GM23338 (cell line): ENCODE results near the gene SPACA7. TPM values are rescaled to one million over a fixed set of nuclear protein-coding genes. Genes with fewer than 3 reads are reported as not detected.

Experiments
- ATAC-seq: fragments of 200-7000 bp; cut with Tn5 transposase; 3 replicates; pipeline ENCODE4 v1.9.1; 2020
- DNase-seq: peaks from one replicate; pipeline ENCODE4 v3.0.0-alpha.2; 2015; ENCODE audit warnings: low spot score
- H2AFZ ChIP-seq: fragments of 200-600 bp; sonication (generic); 2 replicates; pipeline ENCODE4 v1.8.0; 2016; ENCODE audit warnings: antibody characterized with exemption, mild to moderate bottlenecking, moderate library complexity
- H3F3A ChIP-seq: fragments of 200-600 bp; sonication (generic); replicated peaks from 2 replicates; pipeline ENCODE4 v1.8.0; 2017; ENCODE audit warnings: antibody characterized with exemption, mixed run types, low read depth
- H3K27ac ChIP-seq: fragments of 200-600 bp; sonication (generic); 2 replicates; pipeline ENCODE4 v1.6.1; 2016; ENCODE audit warnings: low read depth
- H3K27me3 ChIP-seq: fragments of 200-600 bp; sonication (generic); 2 replicates; pipeline ENCODE4 v1.8.0; 2016; ENCODE audit warnings: mild to moderate bottlenecking, mixed run types, moderate library complexity; ENCODE audit not compliant: insufficient read depth
- H3K36me3 ChIP-seq: fragments of 200-600 bp; sonication (generic); 2 replicates; pipeline ENCODE4 v1.8.0; 2016; ENCODE audit warnings: mild to moderate bottlenecking; ENCODE audit not compliant: insufficient read depth
- H3K4me1 ChIP-seq: fragments of 200-600 bp; sonication (generic); 2 replicates; pipeline ENCODE4 v1.8.0; 2016; ENCODE audit warnings: mild to moderate bottlenecking, moderate library complexity; ENCODE audit not compliant: insufficient read depth
- H3K4me2 ChIP-seq: fragments of 200-600 bp; sonication (generic); 2 replicates; pipeline ENCODE4 v1.7.1; 2017; ENCODE audit warnings: mixed run types
- H3K4me3 ChIP-seq: fragments of 200-600 bp; sonication (generic); 2 replicates; pipeline ENCODE4 v1.6.1; 2016; ENCODE audit warnings: mixed run types
- H3K79me2 ChIP-seq: fragments of 200-600 bp; sonication (generic); replicated peaks from 2 replicates; pipeline ENCODE4 v1.8.0; 2017; ENCODE audit warnings: mild to moderate bottlenecking; ENCODE audit not compliant: insufficient read depth
- H3K9me2 ChIP-seq: fragments of 200-600 bp; sonication (generic); 2 replicates; pipeline ENCODE4 v1.8.0; 2017; ENCODE audit not compliant: insufficient read depth
- H4K20me1 ChIP-seq: fragments of 200-600 bp; sonication (generic); replicated peaks from 2 replicates; pipeline ENCODE4 v1.8.0; 2017; ENCODE audit warnings: mild to moderate bottlenecking; ENCODE audit not compliant: insufficient read depth
- H3K27ac Mint-ChIP-seq: 2 replicates; pipeline ENCODE4 v1.8.0; 2020; ENCODE audit warnings: inconsistent platforms, mild to moderate bottlenecking, moderate library complexity, mixed read lengths
- H3K27me3 Mint-ChIP-seq: 3 replicates; pipeline ENCODE4 v1.8.0; 2022; ENCODE audit warnings: low read depth, mild to moderate bottlenecking, moderate library complexity, mixed read lengths, inconsistent platforms; ENCODE audit not compliant: insufficient read depth, poor library complexity
- H3K36me3 Mint-ChIP-seq: 3 replicates; pipeline ENCODE4 v1.8.0; 2021; ENCODE audit warnings: low read depth, mild to moderate bottlenecking, inconsistent platforms, moderate library complexity, mixed read lengths
- H3K4me1 Mint-ChIP-seq: 3 replicates; pipeline ENCODE4 v1.8.0; 2020; ENCODE audit warnings: mild to moderate bottlenecking, inconsistent platforms, mixed read lengths
- H3K4me3 Mint-ChIP-seq: 3 replicates; pipeline ENCODE4 v1.8.0; 2021; ENCODE audit warnings: moderate library complexity, mild to moderate bottlenecking, inconsistent platforms, mixed read lengths
- H3K9me3 Mint-ChIP-seq: 3 replicates; pipeline ENCODE4 v1.8.0; 2020; ENCODE audit warnings: moderate library complexity, mild to moderate bottlenecking, inconsistent platforms, mixed read lengths
- CREB1 ChIP-seq: fragments of 250-450 bp; sonication (Bioruptor Pico); IDR thresholded peaks from 2 replicates; pipeline ENCODE4 v1.5.0; 2020; ENCODE audit warnings: low read depth, mild to moderate bottlenecking, moderate library complexity
- EZH2 ChIP-seq: fragments of 200-600 bp; sonication (generic); IDR thresholded peaks from one replicate; pipeline ENCODE4 v1.8.0; 2017; ENCODE audit warnings: antibody characterized with exemption, mild to moderate bottlenecking, low read depth; ENCODE audit not compliant: unreplicated experiment
- EZH2phosphoT487 ChIP-seq: fragments of 200-600 bp; sonication (generic); IDR thresholded peaks from one replicate; pipeline ENCODE4 v1.8.1; 2018; ENCODE audit warnings: antibody characterized with exemption; ENCODE audit not compliant: unreplicated experiment
- JUNB ChIP-seq: IDR thresholded peaks from one replicate; pipeline ENCODE4 v1.6.1; 2016; ENCODE audit warnings: antibody characterized with exemption; ENCODE audit not compliant: unreplicated experiment
- polyA plus RNA-seq: library from polyadenylated mRNA; unstranded; fragments of >200 nt; fragmentation: Nextera tagmentation; extraction: Ambion mirVana; gene quantifications from 2 replicates; pipeline ENCODE4 v1.2.1, GENCODE V29; 2016
- total RNA-seq: library from RNA; depleted of rRNA; stranded (reverse); fragments of >200 nt; shearing (Covaris generic); gene quantifications from 2 replicates; pipeline ENCODE4 v1.2.3, GENCODE V29; 2014
- TF ChIP-seq, protein P1 (sequence below): fragments of 250-450 bp; sonication (Bioruptor Pico); IDR thresholded peaks from 2 replicates; pipeline ENCODE4 v1.5.0; 2020; ENCODE audit warnings: mild to moderate bottlenecking, moderate library complexity
- TF ChIP-seq, protein P2 (sequence below): IDR thresholded peaks from 2 replicates; pipeline ENCODE4 v1.6.1; 2016; ENCODE audit warnings: antibody characterized with exemption

Gene SPACA7
- total and polyA plus RNA-seq, 2 experiments from 2014 or later = not detected

DNA sequence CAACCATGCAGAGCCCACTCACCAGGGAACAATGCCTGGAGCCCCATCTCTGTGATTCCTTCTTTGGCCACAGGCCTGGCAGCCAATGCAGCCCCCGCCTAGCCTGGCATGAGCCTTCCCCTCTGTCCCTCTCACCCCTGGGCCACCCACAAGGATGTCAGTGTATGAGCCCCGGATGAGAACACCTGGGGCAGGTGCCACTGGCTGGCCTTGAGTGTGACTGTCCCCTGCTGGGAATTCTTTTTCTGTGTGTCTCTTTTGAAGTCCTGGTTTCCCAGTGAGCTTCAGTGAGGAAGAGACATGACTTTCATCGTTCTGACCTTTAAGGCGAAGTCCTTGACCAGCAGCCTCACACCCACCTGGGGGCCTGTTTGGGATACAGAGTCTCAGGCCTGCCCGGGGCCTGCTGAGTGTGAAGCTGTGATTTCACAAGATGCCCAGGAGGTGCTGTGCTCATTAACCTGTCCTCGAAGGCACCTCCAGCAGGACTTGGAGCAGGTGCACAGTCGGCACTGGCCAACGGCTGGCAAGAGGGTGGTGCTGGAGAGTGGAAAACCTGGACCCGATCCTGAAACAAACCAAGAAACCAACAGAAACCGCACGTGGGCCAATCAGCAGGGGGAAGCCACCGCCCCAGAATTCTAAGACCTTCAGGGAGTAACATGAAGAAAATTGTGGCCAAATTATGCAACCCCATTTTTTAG is 27.4 kb upstream of the SPACA7 start:
- Mint-ChIP-seq H3K27ac (no peak overlapping the region), H3K4me1 (peaks cover 88% of the 10 kb centered on the region), H3K9me3 (no peaks in the 10 kb centered on the region), H3K27me3 (peaks cover 12% of the 10 kb centered on the region), H3K36me3 (no peaks in the 10 kb centered on the region), H3K4me3 (no peak overlapping the region)
- Histone ChIP-seq H3K36me3 (no peaks in the 10 kb centered on the region), H3K4me1 (peaks cover 19% of the 10 kb centered on the region), H3K79me2 (no peaks in the 10 kb centered on the region), H3K9me2 (no peaks in the 10 kb centered on the region; the same call in 1 of the 2 replicates), H3K27me3 (no peaks in the 10 kb centered on the region), H3K4me2 (no peak overlapping the region), H3F3A (no peaks in the 10 kb centered on the region), H4K20me1 (no peaks in the 10 kb centered on the region), H3K27ac (no peak overlapping the region), H3K4me3 (no peak overlapping the region), H2AFZ (no peak overlapping the region)
- TF ChIP-seq, protein P1, sequence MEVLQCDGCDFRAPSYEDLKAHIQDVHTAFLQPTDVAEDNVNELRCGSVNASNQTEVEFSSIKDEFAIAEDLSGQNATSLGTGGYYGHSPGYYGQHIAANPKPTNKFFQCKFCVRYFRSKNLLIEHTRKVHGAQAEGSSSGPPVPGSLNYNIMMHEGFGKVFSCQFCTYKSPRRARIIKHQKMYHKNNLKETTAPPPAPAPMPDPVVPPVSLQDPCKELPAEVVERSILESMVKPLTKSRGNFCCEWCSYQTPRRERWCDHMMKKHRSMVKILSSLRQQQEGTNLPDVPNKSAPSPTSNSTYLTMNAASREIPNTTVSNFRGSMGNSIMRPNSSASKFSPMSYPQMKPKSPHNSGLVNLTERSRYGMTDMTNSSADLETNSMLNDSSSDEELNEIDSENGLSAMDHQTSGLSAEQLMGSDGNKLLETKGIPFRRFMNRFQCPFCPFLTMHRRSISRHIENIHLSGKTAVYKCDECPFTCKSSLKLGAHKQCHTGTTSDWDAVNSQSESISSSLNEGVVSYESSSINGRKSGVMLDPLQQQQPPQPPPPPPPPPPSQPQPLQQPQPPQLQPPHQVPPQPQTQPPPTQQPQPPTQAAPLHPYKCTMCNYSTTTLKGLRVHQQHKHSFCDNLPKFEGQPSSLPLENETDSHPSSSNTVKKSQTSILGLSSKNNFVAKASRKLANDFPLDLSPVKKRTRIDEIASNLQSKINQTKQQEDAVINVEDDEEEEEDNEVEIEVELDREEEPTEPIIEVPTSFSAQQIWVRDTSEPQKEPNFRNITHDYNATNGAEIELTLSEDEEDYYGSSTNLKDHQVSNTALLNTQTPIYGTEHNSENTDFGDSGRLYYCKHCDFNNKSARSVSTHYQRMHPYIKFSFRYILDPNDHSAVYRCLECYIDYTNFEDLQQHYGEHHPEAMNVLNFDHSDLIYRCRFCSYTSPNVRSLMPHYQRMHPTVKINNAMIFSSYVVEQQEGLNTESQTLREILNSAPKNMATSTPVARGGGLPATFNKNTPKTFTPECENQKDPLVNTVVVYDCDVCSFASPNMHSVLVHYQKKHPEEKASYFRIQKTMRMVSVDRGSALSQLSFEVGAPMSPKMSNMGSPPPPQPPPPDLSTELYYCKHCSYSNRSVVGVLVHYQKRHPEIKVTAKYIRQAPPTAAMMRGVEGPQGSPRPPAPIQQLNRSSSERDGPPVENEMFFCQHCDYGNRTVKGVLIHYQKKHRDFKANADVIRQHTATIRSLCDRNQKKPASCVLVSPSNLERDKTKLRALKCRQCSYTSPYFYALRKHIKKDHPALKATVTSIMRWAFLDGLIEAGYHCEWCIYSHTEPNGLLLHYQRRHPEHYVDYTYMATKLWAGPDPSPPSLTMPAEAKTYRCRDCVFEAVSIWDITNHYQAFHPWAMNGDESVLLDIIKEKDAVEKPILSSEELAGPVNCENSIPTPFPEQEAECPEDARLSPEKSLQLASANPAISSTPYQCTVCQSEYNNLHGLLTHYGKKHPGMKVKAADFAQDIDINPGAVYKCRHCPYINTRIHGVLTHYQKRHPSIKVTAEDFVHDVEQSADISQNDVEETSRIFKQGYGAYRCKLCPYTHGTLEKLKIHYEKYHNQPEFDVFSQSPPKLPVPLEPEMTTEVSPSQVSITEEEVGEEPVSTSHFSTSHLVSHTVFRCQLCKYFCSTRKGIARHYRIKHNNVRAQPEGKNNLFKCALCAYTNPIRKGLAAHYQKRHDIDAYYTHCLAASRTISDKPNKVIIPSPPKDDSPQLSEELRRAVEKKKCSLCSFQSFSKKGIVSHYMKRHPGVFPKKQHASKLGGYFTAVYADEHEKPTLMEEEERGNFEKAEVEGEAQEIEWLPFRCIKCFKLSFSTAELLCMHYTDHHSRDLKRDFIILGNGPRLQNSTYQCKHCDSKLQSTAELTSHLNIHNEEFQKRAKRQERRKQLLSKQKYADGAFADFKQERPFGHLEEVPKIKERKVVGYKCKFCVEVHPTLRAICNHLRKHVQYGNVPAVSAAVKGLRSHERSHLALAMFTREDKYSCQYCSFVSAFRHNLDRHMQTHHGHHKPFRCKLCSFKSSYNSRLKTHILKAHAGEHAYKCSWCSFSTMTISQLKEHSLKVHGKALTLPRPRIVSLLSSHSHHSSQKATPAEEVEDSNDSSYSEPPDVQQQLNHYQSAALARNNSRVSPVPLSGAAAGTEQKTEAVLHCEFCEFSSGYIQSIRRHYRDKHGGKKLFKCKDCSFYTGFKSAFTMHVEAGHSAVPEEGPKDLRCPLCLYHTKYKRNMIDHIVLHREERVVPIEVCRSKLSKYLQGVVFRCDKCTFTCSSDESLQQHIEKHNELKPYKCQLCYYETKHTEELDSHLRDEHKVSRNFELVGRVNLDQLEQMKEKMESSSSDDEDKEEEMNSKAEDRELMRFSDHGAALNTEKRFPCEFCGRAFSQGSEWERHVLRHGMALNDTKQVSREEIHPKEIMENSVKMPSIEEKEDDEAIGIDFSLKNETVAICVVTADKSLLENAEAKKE (CRISPR knock-in tag) = no peak
- TF ChIP-seq EZH2phosphoT487 = no peak
- TF ChIP-seq JUNB = no peak
- TF ChIP-seq, protein P2, sequence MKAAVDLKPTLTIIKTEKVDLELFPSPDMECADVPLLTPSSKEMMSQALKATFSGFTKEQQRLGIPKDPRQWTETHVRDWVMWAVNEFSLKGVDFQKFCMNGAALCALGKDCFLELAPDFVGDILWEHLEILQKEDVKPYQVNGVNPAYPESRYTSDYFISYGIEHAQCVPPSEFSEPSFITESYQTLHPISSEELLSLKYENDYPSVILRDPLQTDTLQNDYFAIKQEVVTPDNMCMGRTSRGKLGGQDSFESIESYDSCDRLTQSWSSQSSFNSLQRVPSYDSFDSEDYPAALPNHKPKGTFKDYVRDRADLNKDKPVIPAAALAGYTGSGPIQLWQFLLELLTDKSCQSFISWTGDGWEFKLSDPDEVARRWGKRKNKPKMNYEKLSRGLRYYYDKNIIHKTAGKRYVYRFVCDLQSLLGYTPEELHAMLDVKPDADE = no peak
- ATAC-seq (no peak), DNase-seq (no peak)

DNA sequence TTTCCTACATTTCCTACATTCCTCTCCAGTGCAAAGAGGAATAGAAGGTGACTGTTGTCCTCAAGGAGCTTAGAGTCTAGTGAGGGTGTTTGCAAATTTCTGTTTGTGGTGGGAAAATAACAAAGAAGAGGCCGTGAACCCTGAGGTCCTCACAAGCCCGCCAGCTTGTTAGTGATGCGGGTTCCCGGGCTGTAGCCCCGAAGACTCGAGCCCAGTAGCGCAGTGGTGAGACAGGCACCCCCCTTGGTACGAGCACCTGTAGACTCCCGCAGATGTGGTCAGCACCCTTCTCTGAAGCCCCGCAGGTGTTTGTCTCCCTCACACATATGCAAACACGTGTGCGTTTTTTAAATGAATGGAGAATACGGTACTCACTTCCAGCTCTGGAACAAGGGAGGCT is 26.5 kb upstream of the SPACA7 start:
- Histone ChIP-seq H3K27me3 (no peaks in the 10 kb centered on the region), H3K9me2 (no peaks in the 10 kb centered on the region; the same call in 1 of the 2 replicates), H3F3A (no peaks in the 10 kb centered on the region), H3K4me3 (no peak overlapping the region), H4K20me1 (no peaks in the 10 kb centered on the region), H3K27ac (no peak overlapping the region), H3K36me3 (no peaks in the 10 kb centered on the region), H3K79me2 (no peaks in the 10 kb centered on the region), H3K4me1 (peaks cover 19% of the 10 kb centered on the region), H2AFZ (no peak overlapping the region), H3K4me2 (no peak overlapping the region)
- peaks cover 11% of the 10 kb centered on the region for H3K27me3 Mint-ChIP-seq
- H3K9me3 Mint-ChIP-seq = no peaks in the 10 kb centered on the region
- no peak overlapping the region for H3K27ac Mint-ChIP-seq
- DNase-seq = no peak
- no peak for ATAC-seq
- H3K36me3 Mint-ChIP-seq = no peaks in the 10 kb centered on the region
- H3K4me3 Mint-ChIP-seq = no peak overlapping the region
- H3K4me1 Mint-ChIP-seq = peaks cover 79% of the 10 kb centered on the region
- TF ChIP-seq CREB1 (no peak), EZH2 (no peak), JUNB (no peak)
